Amygdala (tissue), 56 donors: ENCODE results near the gene GALNT8.

Experiments
- DNase-seq, 56 donors: peaks; one replicate each; lab custom pipeline; 2025; lab: John Stamatoyannopoulos, UW

GALNT8 gene

GRCh38 chr12:4796216-4796615 is 76.0 kb downstream of the GALNT8 start:
- DNase-seq, result no peak

GRCh38 chr12:4796694-4797482 is 76.7 kb downstream of the GALNT8 start:
- no peak for DNase-seq

- no peak for DNase-seq
These were observed 80.4 kb downstream of the GALNT8 start for GRCh38 chr12:4800555-4800954.

GRCh38 chr12:4802841-4803240 is 82.6 kb downstream of the GALNT8 start:
- no peak for DNase-seq

GRCh38 chr12:4806439-4807115 is 86.4 kb downstream of the GALNT8 start:
- DNase-seq, result no peak

- no peak for DNase-seq
These were observed 87.0 kb downstream of the GALNT8 start for GRCh38 chr12:4807116-4807783.

GRCh38 chr12:4807813-4808212 is 87.6 kb downstream of the GALNT8 start:
- DNase-seq, result no peak

GRCh38 chr12:4809013-4809448 is 88.8 kb downstream of the GALNT8 start:
- DNase-seq, result peak in 33 of 56 donors; percentile 15 to 67 (median 37)

GRCh38 chr12:4809449-4810218 is 89.4 kb downstream of the GALNT8 start:
- peak in 5 of 56 donors; percentile 8 to 62 (median 40) for DNase-seq

GRCh38 chr12:4810219-4810671 is 90.0 kb downstream of the GALNT8 start:
- no peak for DNase-seq

- no peak for DNase-seq
These were observed 92.6 kb downstream of the GALNT8 start for GRCh38 chr12:4812624-4813327.

GRCh38 chr12:4813741-4814140 is 93.5 kb downstream of the GALNT8 start:
- peak in 2 of 56 donors; percentile 19 to 28 for DNase-seq

- DNase-seq, result no peak
These were observed 94.3 kb downstream of the GALNT8 start for GRCh38 chr12:4814485-4814884.

- peak in 1 of 56 donors; percentile 20 for DNase-seq
These were observed 96.7 kb downstream of the GALNT8 start for GRCh38 chr12:4816744-4817525.

GRCh38 chr12:4817880-4818279 is 97.7 kb downstream of the GALNT8 start:
- DNase-seq, result peak in 14 of 56 donors; percentile 8 to 57 (median 31)

GRCh38 chr12:4819654-4820053 is 99.5 kb downstream of the GALNT8 start:
- DNase-seq, result no peak

- DNase-seq, result no peak
These were observed 100.8 kb downstream of the GALNT8 start for GRCh38 chr12:4820971-4821370.
